ENCODE measurements around the gene ZNF418.
"Not testable (repeated sequence)": the region's sequence is repeated elsewhere in the genome, so short reads cannot be mapped to it uniquely, and the experiment has no call there.

ZNF418 gene

DNA sequence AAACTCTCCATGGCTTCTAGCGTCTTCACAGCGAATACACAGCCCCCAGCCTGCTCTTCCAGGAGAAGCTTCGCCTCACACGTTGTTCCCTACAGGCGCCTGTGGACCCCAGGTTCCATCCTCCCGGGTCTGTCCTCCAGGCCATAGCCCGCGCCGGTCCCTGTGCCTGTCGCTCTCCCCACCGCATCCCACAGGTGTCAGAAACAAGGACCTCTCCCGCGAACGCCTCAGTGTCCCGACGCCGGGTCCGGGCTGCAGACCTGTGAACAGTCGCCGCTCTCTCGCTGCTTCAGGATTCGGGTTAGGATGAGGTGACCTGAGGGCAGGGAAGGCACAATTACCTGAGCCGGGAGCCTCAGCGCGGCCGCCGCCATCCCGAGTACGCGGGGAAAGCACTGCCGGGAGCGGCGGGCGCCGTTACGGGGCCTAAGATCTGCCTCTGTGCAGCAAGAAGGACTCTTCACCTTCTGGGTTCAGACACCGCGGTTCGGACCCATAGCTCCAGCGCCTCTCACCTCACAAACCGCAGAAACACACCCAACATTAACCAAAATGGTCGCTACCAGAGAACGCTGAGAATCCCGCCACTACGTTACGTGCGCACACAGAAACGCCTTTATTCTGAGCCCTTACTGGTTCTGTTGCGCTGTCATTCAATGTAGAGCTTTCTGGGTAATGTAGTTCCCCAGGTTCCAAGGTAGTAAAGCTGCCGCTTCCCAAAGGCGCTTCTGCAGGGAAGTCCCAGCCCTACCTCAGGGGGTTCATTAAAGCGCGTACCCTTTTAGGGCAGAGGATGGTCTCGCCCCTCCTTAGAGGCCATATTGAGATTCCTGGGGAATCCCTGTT, at the start of gene ZNF418:
ZNF418 (minus strand) TSS at position 583 of the 846 bp plus-strand sequence. CDS start 1,580 bp downstream, outside the sequence.
- DNase-seq = peak; percentile 86

DNA sequence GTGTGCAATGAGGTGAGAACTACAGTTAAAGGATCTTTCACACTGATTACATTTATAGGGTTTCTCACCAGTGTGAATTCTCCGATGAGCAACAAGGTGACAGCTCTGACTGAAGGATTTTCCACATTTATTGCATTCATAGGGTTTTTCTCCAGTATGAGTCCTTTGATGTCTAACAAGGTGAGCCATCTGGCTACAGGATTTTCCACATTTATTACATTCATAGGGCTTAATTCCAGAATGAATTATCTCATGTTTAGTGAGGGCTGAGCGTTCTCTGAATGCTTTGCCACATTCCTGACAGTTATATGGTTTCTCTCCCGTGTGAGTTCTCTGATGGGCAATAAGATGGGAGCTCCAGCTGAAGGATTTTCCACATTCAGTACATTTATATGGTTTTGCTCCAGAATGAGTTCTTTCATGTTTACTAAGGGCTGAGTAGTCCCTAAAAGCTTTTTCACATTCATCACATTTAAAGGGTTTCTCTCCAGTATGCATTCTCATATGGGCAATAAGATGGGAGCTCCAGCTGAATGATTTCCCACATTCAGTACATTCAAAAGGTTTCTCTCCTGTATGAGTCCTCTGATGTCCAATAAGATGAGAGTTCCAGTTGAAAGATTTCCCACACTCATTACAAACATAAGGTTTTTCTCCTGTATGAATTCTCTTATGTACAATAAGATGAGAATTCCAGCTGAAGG, 43.5 kb upstream of the ZNF418 start:
- peak; percentile 5 for DNase-seq

DNA sequence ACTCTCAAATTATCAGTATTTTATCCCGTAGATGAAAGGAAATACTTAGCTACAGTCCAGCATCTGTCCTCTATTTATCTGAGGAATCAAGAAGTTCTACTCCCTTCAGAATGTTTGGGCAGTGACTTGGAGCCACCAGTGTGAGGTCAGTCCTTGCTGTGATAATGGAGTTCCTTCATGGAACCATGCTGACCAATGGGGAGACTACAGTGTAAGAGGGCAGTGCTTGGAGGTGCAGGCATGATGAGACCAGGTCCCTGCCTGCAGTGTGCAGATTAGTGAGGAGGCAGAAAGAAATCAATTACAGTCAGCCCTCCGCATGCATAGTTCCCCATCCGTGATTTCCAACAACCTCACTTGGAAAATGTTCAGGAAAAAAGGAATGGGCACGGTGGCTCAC, 39.2 kb upstream of the ZNF418 start, which contains the start of gene C19orf18:
C19orf18 (minus strand) TSS at position 101 of the 400 bp plus-strand sequence. CDS start 102 bp downstream, outside the sequence.
- DNase-seq = no peak

DNA sequence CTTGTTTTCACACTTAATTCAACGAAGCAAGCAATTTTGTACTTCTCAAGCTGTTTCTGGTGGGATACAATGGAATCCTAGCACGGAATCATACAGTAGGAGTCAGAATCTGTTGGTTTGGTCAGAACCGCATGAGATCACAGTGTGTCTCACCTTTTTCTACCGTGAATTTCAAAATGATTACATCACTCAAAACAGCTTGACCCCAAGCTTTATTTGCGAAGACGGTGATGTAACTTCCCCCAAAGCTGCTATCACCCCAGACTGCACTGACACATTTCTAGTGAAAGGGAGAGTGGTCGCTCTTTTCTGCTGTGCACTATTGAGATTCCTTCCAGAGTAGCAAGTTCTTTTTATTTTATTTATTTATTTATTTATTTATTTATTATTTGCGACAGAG, 29.6 kb upstream of the ZNF418 start:
- no peak for DNase-seq

DNA sequence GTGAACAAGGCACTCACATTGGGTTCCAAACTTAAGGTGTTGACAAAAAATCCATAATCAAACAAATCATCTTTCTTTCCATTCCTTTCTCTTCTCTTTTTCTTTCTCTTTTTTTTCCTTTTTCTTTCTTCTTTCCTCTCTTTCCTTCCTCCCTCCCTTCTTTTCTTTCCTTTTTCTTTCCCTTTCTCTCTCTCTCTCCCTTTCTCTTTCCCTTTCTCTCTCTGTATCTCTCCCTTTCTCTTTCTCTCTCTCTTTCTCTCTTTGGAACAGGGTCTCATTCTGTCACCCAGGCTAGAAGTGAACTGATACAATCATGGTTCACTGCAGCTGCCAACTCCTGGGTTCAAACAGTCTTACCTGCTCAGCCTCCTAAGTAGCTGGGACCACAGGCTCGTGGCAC, 26.6 kb upstream of the ZNF418 start:
- DNase-seq = no peak

DNA sequence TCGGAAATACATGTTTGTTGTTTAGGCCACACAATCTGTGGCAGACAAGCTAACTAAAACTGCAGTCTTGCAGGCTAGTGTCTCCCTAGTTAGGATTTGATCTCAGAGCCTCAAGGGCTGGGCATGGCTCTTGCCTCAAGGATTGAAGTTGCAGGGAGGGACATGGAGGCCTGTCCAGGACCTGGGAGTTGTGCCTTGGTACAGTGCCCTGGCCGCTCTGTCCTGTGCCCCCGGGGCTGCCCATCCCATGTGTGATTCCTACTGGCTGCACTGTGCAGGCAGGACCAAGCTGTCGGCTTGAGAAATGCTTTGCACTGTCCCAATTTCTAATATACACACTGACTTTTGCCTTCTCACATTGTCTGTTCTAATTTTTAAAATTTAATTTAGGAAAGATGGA, 19.8 kb upstream of the ZNF418 start:
- DNase-seq = no peak

DNA sequence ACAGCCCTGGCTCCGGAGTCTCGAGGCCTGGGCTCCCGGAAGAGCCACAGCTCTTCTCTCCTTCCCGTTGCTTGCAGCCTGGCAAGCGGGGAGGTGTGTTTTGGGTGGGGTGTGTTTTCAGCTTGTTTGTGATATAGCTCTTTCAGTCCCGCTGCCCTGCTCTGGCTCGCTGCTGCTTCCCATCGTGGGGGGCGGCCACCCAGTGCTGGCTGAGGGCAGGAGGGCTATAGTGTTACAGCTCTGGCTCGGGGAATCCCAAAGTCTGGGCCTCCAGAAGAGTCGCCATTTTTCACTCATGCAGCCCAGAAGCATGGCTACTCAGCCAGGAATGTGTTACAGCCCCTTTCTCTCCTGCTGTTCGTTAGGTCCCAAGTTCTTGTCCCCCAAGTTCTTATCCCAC, 14.5 kb upstream of the ZNF418 start:
- no peak for DNase-seq

DNA sequence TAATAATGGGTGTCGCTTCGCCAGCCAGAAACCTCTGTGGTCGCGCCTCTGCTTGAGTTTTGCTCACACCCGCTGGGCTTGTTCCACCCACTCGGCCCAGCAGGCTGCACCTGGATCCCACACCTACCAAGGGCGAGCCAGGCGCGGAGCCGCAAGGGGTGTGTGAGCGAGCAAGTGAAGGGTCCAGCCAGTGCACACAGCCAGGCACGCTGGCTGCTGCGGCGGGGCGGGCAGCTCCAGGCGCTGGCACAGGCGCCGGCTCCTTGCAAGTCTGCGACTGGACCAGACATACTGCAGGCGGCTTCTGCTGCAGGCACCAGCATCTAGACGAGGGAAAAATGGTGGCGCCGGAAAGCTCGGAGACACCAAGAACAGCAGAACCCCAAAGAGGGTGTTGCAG, 14.1 kb upstream of the ZNF418 start:
- no peak for DNase-seq

DNA sequence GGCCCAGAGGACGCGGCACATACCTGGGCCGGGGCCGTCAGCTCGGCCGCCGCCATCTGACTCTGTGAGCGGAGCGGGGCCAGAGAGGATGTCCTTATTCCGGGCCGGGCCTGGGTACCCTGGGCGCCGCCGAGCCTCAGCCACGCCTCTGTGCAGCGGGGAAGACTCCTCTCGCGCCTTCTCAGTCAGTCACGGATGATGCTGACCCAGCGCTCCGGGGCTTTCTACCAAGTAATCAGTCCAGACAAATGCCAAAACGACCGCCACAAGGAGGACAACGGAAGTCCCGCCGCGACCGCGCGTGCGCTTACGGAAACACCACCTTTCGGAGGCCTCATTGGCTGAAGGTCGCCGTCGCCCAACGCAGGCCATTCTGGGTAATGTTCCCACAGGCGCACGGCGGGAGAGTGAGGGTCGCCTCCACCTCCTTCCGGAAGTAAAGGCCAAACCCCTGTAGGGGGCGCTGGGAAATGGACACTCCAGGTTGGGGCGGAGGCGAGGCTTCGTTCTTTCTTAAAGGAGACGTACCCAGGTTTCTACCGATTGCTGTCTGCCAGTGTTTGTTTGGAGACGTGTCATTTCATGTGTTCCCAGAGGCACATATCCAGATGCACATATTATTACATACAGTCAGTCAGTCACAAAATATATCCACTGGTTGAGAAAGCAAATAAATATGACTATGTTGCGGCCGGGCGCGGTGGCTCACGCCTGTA, 12.4 kb upstream of the ZNF418 start, which contains the start of gene ZNF256:
ZNF256 (minus strand) TSS at position 288 of the 716 bp plus-strand sequence; CDS start at position 56, 232 bp downstream.
- DNase-seq = peak; percentile 93

DNA sequence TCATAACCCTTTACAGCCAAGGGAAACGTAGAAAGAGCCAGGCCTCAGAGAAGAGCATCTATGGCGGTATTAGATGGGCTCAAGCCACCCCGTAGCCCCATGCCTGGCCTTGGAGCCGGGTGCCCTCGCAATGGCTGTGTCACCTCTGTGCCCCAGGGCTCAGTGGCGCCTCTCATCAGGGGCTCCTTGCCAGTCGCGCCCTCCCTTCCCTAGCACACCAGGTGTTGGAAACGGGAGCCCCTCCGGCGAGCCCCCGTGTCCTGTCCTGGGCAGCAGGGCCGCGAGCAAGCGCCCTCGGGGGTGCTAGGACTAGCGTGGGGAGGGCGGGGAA, 11.9 kb upstream of the ZNF418 start:
- no peak for DNase-seq

DNA sequence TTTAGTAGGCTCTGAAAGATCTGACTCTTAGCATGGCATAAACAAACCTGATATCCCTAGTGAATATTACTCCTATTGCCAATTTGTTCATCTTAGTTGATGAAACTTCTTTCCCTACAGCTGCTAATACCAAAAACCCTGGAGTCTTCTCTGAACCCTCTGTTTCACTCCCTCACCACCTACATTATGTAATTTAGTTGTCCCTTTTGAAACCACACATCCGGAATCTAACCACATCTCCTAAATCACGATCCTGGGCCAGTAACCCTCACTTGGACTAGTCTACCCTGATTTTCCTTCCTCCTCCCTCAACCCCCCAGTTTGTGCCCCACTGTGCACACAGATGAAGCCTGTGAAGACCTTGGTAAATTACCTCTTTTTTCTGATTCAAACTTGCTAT, 11.1 kb upstream of the ZNF418 start:
- DNase-seq = no peak

DNA sequence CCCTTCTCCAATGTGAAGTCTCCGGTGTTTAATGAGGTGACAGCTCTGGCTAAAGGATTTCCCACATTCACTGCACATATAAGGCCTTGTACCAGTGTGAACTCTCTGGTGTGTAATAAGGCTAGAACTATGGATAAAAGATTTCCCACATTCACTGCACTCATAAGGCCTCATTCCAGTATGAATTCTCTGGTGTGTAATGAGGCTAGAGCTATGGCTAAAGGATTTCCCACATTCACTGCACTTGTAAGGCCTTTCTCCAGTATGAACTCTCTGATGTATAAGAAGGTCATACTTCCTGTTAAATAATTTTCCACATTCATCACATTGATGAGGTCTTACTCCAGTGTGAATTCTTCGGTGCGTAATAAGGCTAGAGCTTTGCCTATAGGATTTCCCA, 6.4 kb upstream of the ZNF418 start:
- no peak for DNase-seq

DNA sequence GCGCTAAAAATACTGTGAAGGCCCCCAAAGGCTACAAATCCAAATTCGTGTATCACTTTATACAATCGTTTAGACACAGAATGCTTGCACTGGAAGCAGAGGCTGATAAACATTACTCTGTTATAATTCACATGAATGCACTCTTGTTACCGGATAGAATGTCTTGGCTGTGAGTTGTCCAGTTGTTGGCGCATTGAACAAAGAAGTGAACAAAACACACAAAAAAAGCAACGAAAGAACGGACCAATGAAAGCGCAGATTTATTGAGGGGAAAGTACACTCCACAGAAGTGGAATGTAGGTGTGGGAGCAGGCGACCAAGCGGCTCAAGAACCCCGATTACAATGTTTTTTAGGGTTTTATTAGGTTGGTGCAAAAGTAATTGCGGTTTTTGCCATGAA, 529 bp upstream of the ZNF418 start:
- DNase-seq = no peak

DNA sequence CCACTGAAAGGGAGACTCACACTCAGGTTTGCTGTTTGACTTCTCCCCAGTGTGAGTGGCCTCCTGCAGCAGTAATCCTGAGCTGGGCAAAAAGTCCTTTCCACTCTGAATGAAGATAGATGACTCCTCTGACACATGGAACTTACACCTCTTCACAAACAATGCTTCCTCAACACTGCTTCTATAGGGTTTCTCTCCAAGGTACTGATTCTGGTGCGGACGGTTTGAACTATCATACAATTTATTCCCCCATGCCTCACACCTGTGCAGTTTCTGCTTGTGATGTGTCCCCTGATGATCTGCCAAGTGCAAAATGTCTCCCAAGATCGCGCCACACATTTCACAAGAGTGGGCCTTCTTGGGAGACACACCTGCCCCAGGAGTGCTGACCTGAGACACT, 7.6 kb downstream of the ZNF418 start:
- DNase-seq = no peak

DNA sequence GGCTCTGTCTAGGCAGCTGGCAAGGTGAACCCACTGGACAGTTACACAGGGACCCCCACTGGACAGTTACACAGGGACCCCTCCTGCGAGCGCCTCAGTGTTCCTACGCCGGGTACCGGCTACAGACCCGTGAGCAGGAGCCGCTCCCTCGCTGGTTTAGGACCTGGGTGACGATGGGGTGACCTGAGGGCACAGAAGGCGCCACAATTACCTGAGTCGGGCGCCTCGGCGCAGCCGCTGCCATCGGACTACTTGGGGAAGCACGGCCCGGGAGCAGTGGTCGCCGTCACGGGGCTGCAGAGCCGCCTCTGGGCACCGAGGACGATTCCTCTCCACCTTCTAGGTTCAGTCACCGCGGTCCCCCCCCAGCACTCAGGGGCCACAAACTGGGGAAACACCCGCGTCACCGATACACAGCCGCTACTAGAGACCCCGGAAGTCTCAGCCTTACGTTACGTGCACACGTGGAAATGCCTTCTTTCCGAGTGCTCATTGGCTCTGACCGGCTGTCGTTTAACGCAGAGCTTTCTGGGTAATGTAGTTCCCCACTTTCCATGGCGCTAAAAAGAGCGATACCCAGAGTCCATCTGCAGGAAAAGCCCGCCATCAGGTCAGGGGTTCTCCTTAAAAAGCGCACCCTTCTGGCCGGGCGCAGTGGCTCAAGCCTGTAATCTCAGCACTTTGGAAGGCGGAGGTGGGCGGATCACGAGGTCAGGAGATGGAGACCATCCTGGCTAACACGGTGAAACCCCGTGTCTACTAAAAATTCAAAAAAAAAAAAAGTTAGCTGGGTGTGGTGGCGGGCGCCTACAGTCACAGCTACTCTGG, 18.8 kb downstream of the ZNF418 start, which contains the start of gene ZNF417:
ZNF417 (minus strand) TSS at position 425 of the 828 bp plus-strand sequence; CDS start at position 244, 181 bp downstream.
- DNase-seq = peak; percentile 96

DNA sequence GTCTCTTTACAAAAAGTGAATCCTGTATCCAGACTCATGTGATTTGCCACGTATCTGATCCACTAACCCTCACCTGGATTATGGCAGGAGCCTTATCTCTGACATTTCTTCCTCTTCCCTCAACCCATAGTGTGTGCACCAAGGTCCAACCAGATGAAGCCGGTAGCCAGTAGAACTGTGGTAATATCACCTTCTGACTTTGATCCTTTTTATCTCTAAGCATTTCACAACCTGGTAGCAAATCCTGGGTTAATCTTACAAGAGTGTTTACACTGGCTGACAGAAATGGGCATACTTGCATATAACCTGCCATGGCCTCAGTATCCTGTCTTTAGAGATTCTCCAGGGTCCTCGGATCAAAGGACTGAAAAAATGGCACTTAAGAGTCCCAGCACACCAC, 20.7 kb downstream of the ZNF418 start:
- no peak for DNase-seq

DNA sequence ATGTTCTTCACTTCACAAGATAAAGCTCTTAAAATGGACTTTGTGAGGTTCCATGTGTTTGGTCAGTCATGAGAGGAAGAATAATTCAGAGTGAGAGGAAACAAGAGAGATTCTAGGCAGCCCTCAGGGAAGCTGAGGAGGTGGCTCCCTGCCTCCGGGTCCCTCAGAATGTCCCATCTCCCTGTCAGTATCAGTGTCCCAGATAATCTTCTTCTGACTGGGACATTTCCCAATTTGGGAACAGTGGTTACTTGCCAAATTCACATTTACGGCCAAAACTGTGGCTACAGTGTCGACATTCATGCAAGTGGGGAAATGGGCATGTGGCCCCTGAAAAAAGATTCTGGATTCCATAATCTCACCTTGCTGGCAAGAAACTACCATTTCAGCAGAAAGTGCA, 27.8 kb downstream of the ZNF418 start:
- DNase-seq = no peak

DNA sequence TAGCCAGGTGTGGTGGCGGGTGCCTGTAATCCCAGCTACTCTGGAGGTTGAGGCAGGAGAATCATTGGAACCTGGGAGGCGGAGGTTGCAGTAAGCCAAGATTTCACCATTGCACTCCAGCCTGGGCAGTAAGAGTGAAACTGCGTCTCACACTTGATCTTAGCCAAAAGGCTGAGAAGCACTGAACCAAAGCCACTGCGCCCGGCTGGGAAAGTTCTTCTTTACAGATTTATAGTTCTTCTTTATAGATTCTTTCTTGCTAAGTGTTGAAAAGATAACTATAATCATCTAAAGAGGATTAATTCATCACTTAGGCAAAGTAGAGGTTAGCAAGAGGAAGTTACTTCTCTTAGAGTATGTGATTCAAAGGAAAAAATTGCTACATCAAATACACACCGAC, 29.9 kb downstream of the ZNF418 start:
- no peak for DNase-seq

DNA sequence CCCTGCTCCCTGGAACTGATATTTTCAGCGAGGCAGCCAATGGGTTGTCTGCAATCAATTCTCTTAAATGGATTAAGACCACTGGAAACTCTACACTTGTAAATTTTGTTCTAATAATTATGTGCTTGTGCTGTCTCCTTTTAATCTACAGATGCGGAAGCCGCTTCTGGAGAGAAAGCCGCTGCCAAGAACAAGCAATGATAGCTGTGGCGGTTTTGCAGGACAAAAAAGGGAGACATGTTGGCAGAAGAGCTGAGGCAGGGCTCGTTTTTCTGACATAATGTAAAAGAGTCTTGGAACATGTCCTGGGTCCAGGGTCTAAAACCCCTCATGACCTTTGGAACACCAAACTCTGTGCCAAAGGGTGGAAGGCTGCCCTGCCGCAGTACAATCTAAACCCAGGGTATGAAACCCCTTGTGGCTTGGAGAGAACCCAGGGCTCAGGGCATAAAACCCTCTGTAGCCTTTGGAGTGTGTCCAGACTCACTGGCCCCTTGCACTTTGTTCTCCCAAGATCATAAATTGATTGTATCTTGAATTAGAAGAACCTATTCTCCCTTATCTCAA, 31.5 kb downstream of the ZNF418 start:
- DNase-seq = no peak

DNA sequence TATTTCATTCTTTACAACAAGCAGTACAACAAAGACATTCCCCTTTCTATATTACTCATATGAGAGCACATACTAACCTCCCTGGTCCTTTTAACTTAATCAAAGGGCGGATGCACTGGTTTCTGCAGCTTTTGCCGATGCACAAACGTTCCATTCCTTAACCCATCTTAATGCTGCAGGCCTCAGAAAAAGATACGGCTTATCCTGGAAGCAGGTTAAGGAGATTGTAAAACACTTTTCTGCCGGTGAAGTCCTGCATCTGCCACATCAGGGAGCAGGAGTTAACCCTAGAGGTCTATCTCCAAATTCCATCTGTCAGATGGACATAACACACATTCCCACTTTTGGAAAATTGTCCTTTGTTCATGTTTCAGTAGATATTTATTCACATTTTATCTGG, 34.9 kb downstream of the ZNF418 start:
- DNase-seq = no peak

DNA sequence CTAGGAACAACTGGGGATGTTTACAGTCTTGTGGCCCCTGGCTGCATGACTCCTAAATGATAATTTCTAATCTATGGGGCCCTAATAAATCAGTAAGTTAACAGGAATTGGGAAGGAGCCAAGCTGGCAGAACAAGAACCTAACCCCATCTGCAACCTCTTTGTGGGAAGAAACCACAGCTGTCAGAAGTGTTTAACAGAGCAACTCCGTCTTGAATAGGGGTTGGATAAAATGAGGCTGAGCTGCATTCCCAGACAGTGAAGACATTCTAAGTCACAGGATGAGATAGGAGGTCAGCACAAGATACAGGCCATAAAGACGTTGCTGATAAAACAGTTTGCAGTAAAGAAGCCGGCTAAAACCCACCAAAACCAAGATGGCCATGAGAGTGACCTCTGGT, 44.5 kb downstream of the ZNF418 start:
- DNase-seq = not testable (repeated sequence)

All from fibroblast of skin of right quadriceps (primary cell).